HUDEP-2 (cell line): ENCODE results near the gene RHBG.

Experiments
- DNase-seq, 76 experiments: peaks; one replicate each; lab custom pipeline; 2025; ENCODE audit not compliant: unreplicated experiment in 76 of 76; lab: John Stamatoyannopoulos, UW

RHBG gene

GRCh38 chr1:156422602-156423091 is 53.6 kb downstream of the RHBG start:
- DNase-seq, result no peak

- DNase-seq, result peak in 1 of 76 experiments; percentile 13
Observed at GRCh38 chr1:156423422-156424352, 54.7 kb downstream of the RHBG start.

- no peak for DNase-seq
Observed at GRCh38 chr1:156424806-156425432, 55.9 kb downstream of the RHBG start.

GRCh38 chr1:156425943-156426342 is 56.9 kb downstream of the RHBG start:
- no peak for DNase-seq

GRCh38 chr1:156427957-156428356 is 58.9 kb downstream of the RHBG start:
- DNase-seq, result no peak

- DNase-seq, result no peak
Observed at GRCh38 chr1:156428746-156429288, 59.8 kb downstream of the RHBG start.

GRCh38 chr1:156429313-156430060 is 60.5 kb downstream of the RHBG start:
- DNase-seq, result no peak

- DNase-seq, result no peak
Observed at GRCh38 chr1:156430303-156430702, 61.3 kb downstream of the RHBG start.

GRCh38 chr1:156430866-156431265 is 61.9 kb downstream of the RHBG start:
- no peak for DNase-seq

- no peak for DNase-seq
Observed at GRCh38 chr1:156431366-156431765, 62.4 kb downstream of the RHBG start.

GRCh38 chr1:156431769-156432668 is 63.0 kb downstream of the RHBG start:
- no peak for DNase-seq

- DNase-seq, result no peak
Observed at GRCh38 chr1:156432669-156433018, 63.6 kb downstream of the RHBG start.

GRCh38 chr1:156433032-156433431 is 64.0 kb downstream of the RHBG start:
- DNase-seq, result no peak

- no peak for DNase-seq
Observed at GRCh38 chr1:156433602-156434001, 64.6 kb downstream of the RHBG start.
